NCI-H2029 treated with DMSO at 0.1 percent for 48 hours (cell line): Measurements from ENCODE around the gene DOCK3.

Experiments used
- DNase-seq: peaks from one replicate; lab custom pipeline; 2025; lab: John Stamatoyannopoulos, UW

DOCK3 gene

GRCh38 chr3:50674349-50675178, at the start of gene DOCK3:
Gene DOCK3 (plus strand): TSS chr3:50674927. CDS start chr3:50675264, 337 bp downstream.
- DNase-seq: no peak

- no peak for DNase-seq
These were observed 49.2 kb upstream of the DOCK3 start for GRCh38 chr3:50625231-50626182.

GRCh38 chr3:50626401-50626800, 48.3 kb upstream of the DOCK3 start:
- no peak for DNase-seq

GRCh38 chr3:50627407-50628051, 47.2 kb upstream of the DOCK3 start:
- no peak for DNase-seq

- no peak for DNase-seq
These were observed 46.1 kb upstream of the DOCK3 start for GRCh38 chr3:50628601-50629000.

GRCh38 chr3:50630394-50630793, 44.3 kb upstream of the DOCK3 start:
- DNase-seq: no peak

- no peak for DNase-seq
These were observed 43.9 kb upstream of the DOCK3 start for GRCh38 chr3:50630877-50631276.

GRCh38 chr3:50632450-50632849, 42.3 kb upstream of the DOCK3 start:
- DNase-seq: no peak

GRCh38 chr3:50633230-50633790, 41.4 kb upstream of the DOCK3 start:
- DNase-seq: no peak

GRCh38 chr3:50635066-50635465, 39.7 kb upstream of the DOCK3 start:
- no peak for DNase-seq

GRCh38 chr3:50637011-50637410, 37.7 kb upstream of the DOCK3 start:
- no peak for DNase-seq

GRCh38 chr3:50637945-50638344, 36.8 kb upstream of the DOCK3 start:
- no peak for DNase-seq

GRCh38 chr3:50639055-50639494, 35.7 kb upstream of the DOCK3 start:
- DNase-seq: no peak

GRCh38 chr3:50642382-50642781, 32.3 kb upstream of the DOCK3 start:
- DNase-seq: no peak

GRCh38 chr3:50644561-50644960, 30.2 kb upstream of the DOCK3 start:
- DNase-seq: no peak

- no peak for DNase-seq
These were observed 29.3 kb upstream of the DOCK3 start for GRCh38 chr3:50645378-50645777.

GRCh38 chr3:50648313-50648712, 26.4 kb upstream of the DOCK3 start:
- no peak for DNase-seq

- no peak for DNase-seq
These were observed 25.8 kb upstream of the DOCK3 start for GRCh38 chr3:50648944-50649343.

GRCh38 chr3:50649451-50649931, 25.2 kb upstream of the DOCK3 start:
- DNase-seq: no peak

- no peak for DNase-seq
These were observed 24.7 kb upstream of the DOCK3 start for GRCh38 chr3:50650018-50650417.

- DNase-seq: no peak
These were observed 23.3 kb upstream of the DOCK3 start for GRCh38 chr3:50651445-50651844.
